Medulla oblongata (tissue), 1 donor: ENCODE measurements around the gene SNTG2.
"Not testable (repeated sequence)": the region's sequence is repeated elsewhere in the genome, so short reads cannot be mapped to it uniquely, and the experiment has no call there.

ENCODE experiments used
- DNase-seq: peaks from one replicate; pipeline ENCODE4 v3.0.0-alpha.2; 2015; ENCODE audit errors: extremely low spot score

The SNTG2 gene

GRCh38 chr2:1053786-1054185 is 103.1 kb downstream of the SNTG2 start:
- no peak for DNase-seq

DNA sequence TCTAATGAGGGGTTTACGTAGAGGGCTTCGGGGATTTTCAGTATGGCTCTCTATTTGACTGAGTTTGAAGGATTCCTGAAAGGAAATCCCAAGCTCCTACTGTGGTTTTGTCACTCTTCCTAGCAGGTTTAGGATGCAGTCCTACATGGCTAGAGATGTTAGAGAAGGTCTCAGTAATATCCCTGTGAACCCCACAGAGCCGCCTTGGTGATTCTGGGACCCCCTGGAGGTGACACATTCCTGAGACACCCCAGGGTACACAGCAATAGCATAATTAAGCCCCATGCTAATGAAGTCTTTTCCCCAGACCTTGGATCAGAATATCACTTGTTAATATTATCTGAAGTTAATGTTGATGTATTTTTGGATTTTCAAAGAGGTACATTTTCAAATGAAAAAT is 103.8 kb downstream of the SNTG2 start:
- no peak for DNase-seq

GRCh38 chr2:1055014-1055595 is 104.5 kb downstream of the SNTG2 start:
- DNase-seq: no peak

- no peak for DNase-seq
These were observed 109.7 kb downstream of the SNTG2 start for GRCh38 chr2:1060372-1060771.

DNA sequence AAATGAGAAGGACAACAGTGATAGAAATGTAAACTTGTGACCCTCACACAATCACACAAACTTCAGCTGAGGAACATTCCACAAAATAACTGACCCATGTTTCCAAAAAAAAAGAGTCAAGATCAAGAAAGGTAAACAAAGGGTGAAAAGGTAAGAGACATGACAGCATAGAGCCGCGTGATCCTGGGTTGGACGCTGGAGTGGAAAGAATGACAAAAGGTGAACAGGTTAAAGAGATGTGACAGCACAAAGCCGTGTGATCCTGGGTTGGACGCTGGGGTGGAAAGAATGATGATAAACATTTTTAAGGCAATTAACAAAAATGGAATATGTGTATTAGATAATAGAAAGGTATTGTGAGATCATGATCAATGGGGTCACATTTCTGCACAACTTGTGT is 110.3 kb downstream of the SNTG2 start:
- DNase-seq: no peak

DNA sequence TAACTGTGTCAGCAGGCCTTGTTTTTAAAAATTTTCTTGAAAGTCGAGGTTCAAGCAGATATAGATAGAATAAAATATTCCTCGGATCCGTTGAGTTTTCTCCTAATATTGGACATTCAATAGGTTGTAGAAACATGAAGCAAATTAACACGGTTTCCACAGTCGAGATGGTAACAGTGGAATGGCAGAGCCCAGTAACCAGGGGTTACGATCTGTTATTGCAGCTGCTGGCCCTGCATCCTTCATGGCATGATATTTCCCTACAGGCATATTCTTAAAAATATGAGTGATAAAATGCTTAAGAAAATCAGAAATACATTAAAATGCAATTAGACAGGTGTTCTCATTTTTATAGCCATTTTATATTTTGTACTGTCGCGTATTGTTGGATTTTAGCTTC is 117.6 kb downstream of the SNTG2 start:
- no peak for DNase-seq

DNA sequence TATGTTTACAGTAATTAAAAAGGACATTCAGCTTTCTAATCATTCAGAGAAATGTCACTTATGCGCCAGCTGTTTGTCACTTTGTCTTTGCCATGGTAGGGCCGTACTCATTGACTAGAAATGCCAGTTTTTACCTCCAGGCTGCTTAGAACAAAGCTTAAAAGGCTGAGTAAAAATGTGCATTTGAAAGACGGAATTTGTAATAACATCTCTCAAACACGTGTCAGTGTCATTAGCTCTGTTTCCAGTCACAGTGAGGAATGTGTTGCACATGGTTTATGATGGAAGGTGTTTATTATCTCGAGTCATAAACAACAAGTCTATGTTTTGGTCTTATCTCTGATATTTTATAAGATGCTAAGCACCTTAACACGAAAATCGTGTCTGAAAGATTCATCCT is 118.2 kb downstream of the SNTG2 start:
- DNase-seq: no peak

GRCh38 chr2:1069847-1070246 is 119.2 kb downstream of the SNTG2 start:
- no peak for DNase-seq

DNA sequence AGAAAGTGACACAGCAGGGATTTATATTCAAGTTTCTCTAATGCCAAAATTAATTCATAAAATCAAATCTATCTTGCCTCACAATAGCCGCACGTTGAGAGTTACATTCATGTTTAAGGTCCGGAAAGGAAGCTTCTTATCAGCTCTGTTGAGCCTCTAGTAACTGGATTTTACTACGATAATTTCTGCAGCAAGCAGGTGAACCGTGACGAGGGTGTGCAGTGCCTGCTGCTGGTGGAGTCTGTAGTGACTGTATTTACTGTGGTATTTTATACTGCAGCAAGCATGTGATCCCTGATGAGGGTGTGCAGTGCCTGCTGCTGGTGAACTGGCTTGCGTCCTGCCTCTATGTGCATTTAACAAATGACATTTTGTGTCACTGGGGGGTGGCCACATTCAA is 120.0 kb downstream of the SNTG2 start:
- no peak for DNase-seq

GRCh38 chr2:1071650-1072049 is 121.0 kb downstream of the SNTG2 start:
- no peak for DNase-seq

- no peak for DNase-seq
These were observed 121.6 kb downstream of the SNTG2 start for GRCh38 chr2:1072250-1072649.

DNA sequence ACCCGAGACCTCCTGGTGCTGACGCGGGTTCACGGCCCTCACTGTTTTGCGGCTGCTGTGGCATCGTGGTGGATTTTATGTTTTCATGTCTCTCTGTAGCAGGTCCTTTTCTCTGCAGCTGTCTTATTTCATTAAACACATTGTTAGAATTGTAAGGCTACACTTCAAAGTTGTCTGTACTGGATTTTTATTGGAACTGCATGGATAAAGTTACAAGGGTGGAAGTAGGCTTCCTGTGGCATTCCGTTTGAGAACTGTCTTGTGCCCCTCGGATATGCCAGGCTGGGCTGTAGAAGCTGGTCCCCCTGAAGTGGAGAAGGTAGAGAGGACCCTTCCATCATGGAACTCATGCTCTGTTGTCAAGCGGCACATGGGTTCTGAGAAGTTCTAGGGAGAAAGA is 127.3 kb downstream of the SNTG2 start:
- no peak for DNase-seq

GRCh38 chr2:1078326-1078725 is 127.7 kb downstream of the SNTG2 start:
- DNase-seq: no peak

DNA sequence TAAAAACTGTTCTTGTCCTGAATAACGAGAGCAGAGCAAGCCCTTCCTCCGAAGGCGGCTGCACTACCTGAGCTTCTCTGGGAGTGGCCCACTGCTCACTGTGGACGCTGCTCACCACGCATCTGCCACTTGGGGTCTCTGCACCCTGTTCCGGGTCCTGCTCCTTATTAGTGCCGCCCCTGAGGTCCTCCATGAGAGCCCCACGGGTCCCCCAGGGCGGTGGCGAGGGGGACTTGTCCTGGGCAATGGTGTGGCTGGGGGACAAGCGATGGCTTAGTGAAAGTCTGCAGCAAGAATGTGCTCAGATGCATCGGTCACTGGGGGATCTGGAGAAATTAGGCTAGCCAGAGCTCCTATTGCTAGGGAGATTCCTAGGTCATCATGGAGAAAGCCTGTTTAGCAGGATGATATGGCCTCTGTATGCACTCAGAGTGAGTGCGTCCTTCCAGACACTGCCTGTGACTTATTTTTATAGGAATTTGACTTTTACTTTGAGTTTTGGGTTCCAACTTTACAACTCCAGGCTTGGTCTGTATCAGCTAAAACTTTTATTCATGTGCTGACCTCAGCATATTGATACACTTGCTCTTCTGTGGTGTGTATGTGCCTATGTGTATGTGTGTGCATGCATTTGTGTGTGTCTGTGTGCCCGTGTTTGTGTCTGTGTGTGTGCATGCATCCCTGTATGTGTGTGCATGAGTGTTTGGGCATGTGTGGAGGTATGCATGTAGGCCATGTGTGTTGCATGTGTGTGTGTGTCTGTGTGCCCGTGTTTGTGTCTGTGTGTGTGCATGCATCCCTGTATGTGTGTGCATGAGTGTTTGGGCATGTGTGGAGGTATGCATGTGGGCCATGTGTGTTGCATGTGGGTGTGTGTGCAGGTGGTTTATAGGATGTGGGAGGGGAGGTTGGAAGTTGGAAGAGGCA is 129.5 kb downstream of the SNTG2 start:
- no peak for DNase-seq

- no peak for DNase-seq
These were observed 131.0 kb downstream of the SNTG2 start for GRCh38 chr2:1081451-1082225.

DNA sequence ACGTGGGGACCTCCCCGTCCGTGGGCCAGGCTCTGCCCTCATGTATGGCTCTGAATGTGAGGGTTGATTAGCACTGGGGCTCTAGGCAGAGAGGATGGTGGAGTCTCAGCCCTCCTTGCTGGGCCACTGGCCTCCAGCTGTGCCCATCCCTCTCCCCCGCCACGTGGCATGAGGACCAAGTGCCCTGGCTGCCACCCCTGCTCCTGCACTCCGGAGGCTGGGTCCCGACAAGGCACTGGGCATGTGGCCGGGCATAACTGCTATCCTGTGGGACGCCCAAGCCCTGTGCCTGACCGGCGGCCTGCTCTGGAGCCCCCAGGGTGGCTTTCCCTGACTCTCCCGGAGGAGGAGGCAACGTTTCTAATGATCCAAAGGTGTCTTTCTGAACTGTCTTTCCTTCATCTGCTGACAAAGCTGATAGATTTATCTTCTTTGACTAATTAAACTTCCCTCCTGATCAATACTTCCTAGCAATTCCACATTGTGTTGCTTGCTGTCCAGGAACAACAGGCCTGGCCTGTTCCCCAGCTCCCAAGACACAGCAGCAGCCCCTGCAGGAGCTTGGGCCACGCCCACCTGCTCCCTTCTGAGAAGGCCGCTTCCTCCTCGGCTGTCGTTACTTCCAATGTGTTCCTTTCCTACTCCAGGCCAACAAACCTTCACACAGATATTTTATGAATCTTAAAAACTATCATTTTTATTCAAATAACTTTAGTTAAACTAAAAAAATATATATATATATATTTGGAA is 132.0 kb downstream of the SNTG2 start:
- no peak for DNase-seq

GRCh38 chr2:1088192-1088860 is 137.7 kb downstream of the SNTG2 start:
- DNase-seq: no peak

DNA sequence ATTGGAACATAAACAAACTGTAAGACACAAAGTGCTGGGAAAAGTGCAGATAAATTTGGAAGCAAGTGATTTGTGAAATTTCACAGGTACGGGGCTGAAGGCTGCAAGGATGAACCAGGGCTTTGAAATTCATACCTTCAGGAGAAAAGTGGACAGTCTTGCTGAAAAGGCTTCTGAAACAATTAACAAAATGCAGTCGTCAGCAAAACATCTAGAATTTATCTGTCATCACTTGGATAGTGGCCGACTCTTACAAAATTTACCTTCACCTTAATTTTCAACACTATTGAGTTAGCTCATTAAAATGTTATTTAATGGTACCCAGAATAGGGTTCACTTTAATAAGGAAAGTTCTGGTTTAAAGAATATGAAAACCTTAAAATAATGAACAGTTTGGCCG is 138.3 kb downstream of the SNTG2 start:
- DNase-seq: no peak

DNA sequence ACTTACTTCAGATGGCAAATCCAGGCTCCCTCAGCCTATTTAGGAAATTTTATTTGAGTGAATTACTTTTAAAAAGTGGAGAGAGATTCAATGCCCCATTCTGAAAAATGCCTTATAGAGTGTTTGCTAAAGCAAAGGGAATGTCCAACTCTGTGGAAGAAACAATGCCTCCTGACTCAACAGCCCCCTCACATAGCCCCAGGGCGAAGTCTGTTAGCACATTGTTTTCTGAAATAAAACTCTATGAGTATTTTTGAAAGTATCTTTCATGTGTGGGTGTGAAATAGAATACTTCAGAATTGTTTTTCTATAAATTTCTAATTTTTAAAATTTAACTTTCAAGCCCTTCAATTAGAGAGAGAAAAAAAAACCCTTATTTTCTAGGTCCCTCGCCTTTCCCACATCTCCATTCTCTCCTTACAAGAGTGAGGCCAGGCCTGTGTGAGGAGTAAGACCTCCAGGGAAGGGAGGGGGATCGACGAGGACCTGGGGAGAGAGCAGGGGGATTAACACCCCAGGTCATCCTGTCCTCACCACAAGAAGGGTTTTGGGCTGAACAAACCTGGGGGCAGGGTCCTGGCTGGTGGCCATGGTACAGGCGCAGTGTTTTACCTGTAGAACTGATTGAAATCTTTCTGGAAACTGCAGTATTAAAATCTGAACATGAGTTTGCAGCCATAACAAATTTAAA is 141.4 kb downstream of the SNTG2 start:
- DNase-seq: no peak

DNA sequence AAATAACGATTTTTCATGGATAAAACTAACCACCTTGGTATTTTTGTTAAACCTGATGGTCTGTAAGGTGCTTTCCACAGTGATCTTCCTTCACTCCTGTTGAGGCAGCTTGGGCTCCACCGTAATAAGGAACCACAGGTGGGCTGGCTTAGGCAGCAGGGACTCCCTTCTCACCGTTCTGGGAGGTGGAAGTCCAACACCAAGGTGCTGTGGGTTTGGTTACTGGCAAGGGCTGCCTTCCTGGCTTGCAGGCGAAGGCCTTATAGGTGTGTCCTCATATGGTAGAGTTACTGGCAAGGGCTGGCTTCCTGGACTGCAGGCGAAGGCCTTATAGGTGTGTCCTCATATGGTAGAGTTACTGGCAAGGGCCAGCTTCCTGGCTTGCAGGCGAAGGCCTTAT is 143.0 kb downstream of the SNTG2 start:
- not testable (repeated sequence) for DNase-seq

DNA sequence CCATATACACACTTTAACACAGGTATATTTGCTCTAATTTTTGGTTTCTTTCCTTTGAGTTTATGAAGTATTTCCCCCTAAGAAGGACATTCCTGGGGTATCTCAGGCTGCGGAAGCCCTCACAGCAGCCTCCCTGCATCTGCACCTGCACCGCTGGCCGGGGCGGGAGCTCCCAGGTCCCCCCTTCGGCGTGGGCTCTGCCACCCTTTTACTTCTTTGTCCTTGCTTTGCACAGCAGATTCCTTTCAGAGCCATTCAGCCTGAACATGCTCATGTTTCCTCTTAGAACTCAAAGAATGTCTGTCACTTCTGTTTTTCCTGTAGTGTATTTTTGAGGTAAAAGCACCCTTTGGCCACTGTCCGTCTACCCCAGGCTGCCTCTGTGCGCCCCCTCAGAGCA is 146.5 kb downstream of the SNTG2 start:
- no peak for DNase-seq
